K562 (cell line): ENCODE data around the gene UBASH3A. TPM values are rescaled to one million over a fixed set of nuclear protein-coding genes. Genes with fewer than 3 reads are reported as not detected.

Experiments used
- ATF1 ChIP-seq, 2 experiments: fragments of 450-650 bp in 1 of 2; IDR thresholded peaks; 2 replicates each; pipeline ENCODE4 v1.6.1; 2016; ENCODE audit warnings: missing compliant biosample characterization in 1 of 2, missing genetic modification characterization in 1 of 2
- BCL6 ChIP-seq: fragments of 250-450 bp; sonication (Bioruptor Pico); IDR thresholded peaks from 2 replicates; pipeline ENCODE4 v1.4.0; 2020
- CREM ChIP-seq: IDR thresholded peaks from 2 replicates; pipeline ENCODE4 v1.6.1; 2014; ENCODE audit warnings: antibody characterized with exemption, low read depth
- EGR1 ChIP-seq: fragments of 450-650 bp; conservative IDR thresholded peaks from 2 replicates; pipeline ENCODE4 v1.6.1; 2017; ENCODE audit warnings: mild to moderate bottlenecking
- FOS ChIP-seq: IDR thresholded peaks from 3 replicates; pipeline ENCODE4 v1.6.1; 2011; ENCODE audit not compliant: insufficient read length; ENCODE audit errors: extremely low read depth
- FUS ChIP-seq: fragments of 200-400 bp; formaldehyde crosslinking; optimal IDR thresholded peaks from 2 replicates; pipeline ENCODE3; 2017; ENCODE audit warnings: low read depth, low read length
- PREB ChIP-seq: sonication (generic); formaldehyde crosslinking; IDR thresholded peaks from 2 replicates; pipeline ENCODE4 v1.8.1; 2023; ENCODE audit warnings: mild to moderate bottlenecking, missing genetic modification reagents
- RBFOX2 ChIP-seq: fragments of 200-400 bp; formaldehyde crosslinking; IDR thresholded peaks from 2 replicates; pipeline ENCODE4 v1.6.1; 2017; ENCODE audit warnings: low read depth, mild to moderate bottlenecking, low read length, moderate library complexity
- SNIP1 ChIP-seq: fragments of 450-650 bp; IDR thresholded peaks from 2 replicates; pipeline ENCODE4 v1.7.1; 2017; ENCODE audit warnings: low read depth, mild to moderate bottlenecking
- TEAD2 ChIP-seq: fragments of 450-650 bp; IDR thresholded peaks from 2 replicates; pipeline ENCODE4 v1.6.1; 2016; ENCODE audit warnings: missing genetic modification characterization, control low read depth, missing compliant biosample characterization
- ZFP1 ChIP-seq: fragments of 450-650 bp; formaldehyde crosslinking; IDR thresholded peaks from 2 replicates; pipeline ENCODE4 v1.4.0; 2020; ENCODE audit warnings: mild to moderate bottlenecking, mixed read lengths
- ZSCAN29 ChIP-seq: fragments of 450-650 bp; IDR thresholded peaks from 2 replicates; pipeline ENCODE4 v1.6.1; 2017
- polyA plus RNA-seq, 8 experiments: library from polyadenylated mRNA; depleted of rRNA in 4 of 8; stranded (reverse) in 5 of 8; unstranded in 3 of 8; fragments of >200 nt; fragmentation: Nextera tagmentation in 2 of 8; fragmentation: Illumina TruSeq in 1 of 8; extraction: Ambion mirVana in 2 of 8; extraction: Trizol in 1 of 8; gene quantifications; 2 replicates each; pipeline versions ENCODE4 v1.2.1 to v1.2.3, GENCODE V29; 2011 to 2014; ENCODE audit warnings: inconsistent platforms in 1 of 8, missing spikeins in 1 of 8
- total RNA-seq, 7 experiments: library from RNA; depleted of rRNA in 6 of 7; stranded (reverse); fragments of >200 nt in 6 of 7; fragmentation: Illumina TruSeq in 2 of 7; extraction: Trizol in 2 of 7; gene quantifications; 2 replicates each; pipeline versions ENCODE4 v1.2.1 to v1.2.3, GENCODE V29; 2011 to 2021; ENCODE audit warnings: low replicate concordance in 1 of 7
- TF ChIP-seq, protein P1 (sequence below), 2 experiments: fragments of 450-650 bp; IDR thresholded peaks; 2 replicates each; pipeline ENCODE4 v1.6.1; 2016; ENCODE audit warnings: mild to moderate bottlenecking in 2 of 2, borderline replicate concordance in 1 of 2, low read depth in 1 of 2, moderate library complexity in 1 of 2
- TF ChIP-seq, protein P2 (sequence below): sonication (generic); formaldehyde crosslinking; IDR thresholded peaks from 2 replicates; pipeline ENCODE4 v1.8.1; 2023; ENCODE audit warnings: missing genetic modification reagents, mild to moderate bottlenecking, borderline replicate concordance

The UBASH3A gene
- total and polyA plus RNA-seq, 9 of the 15 experiments (the other 6 are each of a cell fraction or from before 2014, with no cell fraction given), result 0.23 to 1.8 (median 1.1) TPM

DNA sequence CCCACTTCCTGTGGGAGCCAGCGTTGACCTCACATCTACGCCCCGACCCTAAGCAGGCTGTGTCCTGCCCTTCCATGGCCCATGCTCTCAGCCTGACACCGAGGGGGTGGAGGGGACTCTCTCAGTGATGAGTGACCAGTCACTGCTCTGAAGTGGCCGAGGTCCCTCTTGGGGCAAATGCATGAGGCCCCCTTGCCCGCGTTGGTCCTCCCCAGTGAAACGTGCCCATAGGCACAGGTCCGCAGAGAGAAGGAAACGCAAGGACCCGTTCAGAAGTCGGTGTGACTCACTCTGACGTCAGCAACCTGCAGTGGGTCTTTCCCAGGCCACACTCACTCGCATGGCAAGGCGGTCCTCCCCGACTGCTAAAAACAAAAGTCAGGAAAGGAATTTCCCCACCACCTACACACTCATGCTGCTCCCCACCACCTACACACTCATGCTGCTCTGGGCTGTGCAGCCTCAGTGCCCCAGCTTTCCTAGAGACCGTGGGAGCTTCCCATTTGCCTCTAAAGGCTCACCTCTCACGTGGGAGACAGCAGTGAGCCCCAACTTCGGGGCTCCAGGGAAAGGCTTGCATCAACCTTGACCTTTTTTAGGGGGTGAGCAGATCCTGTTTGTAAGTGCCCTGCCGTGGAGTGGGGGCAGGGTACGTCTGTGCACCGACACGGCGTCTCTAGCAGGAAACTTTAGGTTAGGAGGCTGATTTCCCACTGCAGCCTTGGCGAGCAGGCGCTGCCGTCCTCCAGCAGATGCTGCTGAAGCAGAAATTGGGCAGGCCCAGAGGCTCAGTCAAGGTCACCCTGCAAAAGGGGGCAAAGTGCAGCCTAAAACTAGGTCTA, 11.4 kb downstream of the UBASH3A start (continued):
- TF ChIP-seq, protein P1, sequence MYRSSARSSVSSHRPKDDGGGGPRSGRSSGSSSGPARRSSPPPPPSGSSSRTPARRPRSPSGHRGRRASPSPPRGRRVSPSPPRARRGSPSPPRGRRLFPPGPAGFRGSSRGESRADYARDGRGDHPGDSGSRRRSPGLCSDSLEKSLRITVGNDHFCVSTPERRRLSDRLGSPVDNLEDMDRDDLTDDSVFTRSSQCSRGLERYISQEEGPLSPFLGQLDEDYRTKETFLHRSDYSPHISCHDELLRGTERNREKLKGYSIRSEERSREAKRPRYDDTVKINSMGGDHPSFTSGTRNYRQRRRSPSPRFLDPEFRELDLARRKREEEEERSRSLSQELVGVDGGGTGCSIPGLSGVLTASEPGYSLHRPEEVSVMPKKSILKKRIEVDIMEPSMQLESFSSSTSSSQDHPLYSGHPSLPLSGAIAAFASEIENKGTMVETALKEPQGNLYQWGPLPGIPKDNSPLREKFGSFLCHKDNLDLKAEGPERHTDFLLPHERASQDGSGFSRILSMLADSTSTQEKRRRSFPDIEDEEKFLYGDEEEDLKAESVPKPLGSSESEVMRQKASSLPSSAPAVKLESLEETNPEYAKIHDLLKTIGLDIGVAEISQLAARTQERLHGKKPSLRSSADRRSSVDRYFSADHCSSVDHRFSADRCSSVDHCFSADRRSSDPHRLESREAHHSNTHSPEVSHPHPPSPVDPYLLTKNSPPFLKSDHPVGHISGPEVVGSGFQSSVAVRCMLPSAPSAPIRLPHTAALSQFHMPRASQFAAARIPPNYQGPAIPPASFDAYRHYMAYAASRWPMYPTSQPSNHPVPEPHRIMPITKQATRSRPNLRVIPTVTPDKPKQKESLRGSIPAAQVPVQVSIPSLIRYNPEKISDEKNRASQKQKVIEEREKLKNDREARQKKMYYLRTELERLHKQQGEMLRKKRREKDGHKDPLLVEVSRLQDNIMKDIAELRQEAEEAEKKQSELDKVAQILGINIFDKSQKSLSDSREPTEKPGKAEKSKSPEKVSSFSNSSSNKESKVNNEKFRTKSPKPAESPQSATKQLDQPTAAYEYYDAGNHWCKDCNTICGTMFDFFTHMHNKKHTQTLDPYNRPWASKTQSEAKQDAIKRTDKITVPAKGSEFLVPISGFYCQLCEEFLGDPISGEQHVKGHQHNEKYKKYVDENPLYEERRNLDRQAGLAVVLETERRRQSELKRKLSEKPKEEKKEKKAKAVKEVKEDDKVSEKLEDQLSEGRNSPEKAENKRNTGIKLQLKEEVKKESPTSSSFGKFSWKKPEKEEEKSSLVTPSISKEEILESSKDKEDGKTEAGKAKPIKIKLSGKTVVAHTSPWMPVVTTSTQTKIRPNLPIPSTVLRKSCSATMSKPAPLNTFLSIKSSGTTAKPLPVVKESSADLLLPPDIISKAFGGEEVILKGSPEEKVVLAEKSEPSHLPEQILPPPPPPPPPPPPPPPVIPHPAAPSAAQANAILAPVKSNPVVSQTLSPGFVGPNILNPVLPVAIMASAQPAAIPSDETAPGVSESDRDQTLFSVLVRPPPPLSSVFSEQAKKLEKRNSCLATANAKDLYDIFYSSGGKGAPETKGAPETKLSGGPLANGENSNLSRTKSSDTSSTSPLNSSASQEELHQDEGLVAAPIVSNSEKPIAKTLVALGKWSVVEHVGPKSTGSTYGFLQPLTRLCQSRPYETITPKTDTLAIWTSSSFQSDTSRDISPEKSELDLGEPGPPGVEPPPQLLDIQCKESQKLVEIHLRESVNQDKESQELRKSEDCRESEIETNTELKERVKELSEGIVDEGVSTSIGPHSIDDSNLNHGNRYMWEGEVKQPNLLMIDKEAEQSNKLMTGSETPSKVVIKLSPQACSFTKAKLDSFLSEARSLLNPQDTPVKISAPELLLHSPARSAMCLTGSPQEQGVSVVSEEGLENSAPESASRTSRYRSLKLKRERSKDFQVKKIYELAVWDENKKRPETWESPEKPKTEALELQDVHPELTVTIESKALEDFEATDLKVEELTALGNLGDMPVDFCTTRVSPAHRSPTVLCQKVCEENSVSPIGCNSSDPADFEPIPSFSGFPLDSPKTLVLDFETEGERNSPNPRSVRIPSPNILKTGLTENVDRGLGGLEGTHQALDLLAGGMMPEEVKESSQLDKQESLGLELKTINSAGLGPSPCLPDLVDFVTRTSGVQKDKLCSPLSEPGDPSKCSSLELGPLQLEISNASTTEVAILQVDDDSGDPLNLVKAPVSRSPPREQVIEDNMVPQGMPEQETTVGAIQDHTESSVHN (IDR thresholded peaks at IDR 0.05; ENCODE audit: borderline replicate concordance in 1 of 2, low read depth in 1 of 2), result no peak
- TF ChIP-seq EGR1 (peak; percentile 61; the same call in 1 of the 2 replicates), BCL6 (CRISPR knock-in tag) (no peak), TEAD2 (tag) (no peak), ZFP1 (CRISPR knock-in tag) (no peak), FOS (peak; percentile 22), ZSCAN29 (no peak), ATF1 (CRISPR knock-in tag; IDR thresholded peaks at IDR 0.05) (no peak), ATF1 (tag; IDR thresholded peaks at IDR 0.05) (peak; percentile 85), CREM (peak; percentile 89), SNIP1 (no peak), PREB (CRISPR knock-in tag) (no peak), RBFOX2 (no peak), FUS (no peak)
- TF ChIP-seq, protein P2, sequence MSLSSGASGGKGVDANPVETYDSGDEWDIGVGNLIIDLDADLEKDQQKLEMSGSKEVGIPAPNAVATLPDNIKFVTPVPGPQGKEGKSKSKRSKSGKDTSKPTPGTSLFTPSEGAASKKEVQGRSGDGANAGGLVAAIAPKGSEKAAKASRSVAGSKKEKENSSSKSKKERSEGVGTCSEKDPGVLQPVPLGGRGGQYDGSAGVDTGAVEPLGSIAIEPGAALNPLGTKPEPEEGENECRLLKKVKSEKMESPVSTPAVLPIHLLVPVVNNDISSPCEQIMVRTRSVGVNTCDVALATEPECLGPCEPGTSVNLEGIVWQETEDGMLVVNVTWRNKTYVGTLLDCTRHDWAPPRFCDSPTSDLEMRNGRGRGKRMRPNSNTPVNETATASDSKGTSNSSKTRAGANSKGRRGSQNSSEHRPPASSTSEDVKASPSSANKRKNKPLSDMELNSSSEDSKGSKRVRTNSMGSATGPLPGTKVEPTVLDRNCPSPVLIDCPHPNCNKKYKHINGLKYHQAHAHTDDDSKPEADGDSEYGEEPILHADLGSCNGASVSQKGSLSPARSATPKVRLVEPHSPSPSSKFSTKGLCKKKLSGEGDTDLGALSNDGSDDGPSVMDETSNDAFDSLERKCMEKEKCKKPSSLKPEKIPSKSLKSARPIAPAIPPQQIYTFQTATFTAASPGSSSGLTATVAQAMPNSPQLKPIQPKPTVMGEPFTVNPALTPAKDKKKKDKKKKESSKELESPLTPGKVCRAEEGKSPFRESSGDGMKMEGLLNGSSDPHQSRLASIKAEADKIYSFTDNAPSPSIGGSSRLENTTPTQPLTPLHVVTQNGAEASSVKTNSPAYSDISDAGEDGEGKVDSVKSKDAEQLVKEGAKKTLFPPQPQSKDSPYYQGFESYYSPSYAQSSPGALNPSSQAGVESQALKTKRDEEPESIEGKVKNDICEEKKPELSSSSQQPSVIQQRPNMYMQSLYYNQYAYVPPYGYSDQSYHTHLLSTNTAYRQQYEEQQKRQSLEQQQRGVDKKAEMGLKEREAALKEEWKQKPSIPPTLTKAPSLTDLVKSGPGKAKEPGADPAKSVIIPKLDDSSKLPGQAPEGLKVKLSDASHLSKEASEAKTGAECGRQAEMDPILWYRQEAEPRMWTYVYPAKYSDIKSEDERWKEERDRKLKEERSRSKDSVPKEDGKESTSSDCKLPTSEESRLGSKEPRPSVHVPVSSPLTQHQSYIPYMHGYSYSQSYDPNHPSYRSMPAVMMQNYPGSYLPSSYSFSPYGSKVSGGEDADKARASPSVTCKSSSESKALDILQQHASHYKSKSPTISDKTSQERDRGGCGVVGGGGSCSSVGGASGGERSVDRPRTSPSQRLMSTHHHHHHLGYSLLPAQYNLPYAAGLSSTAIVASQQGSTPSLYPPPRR (CRISPR knock-in tag), result no peak
